ENCODE data around the gene TEKT1. TPM values are rescaled to one million over a fixed set of nuclear protein-coding genes. Genes with fewer than 3 reads are reported as not detected.

TEKT1 gene
- total and polyA plus RNA-seq, 9 of the 15 experiments (the other 6 are each of a cell fraction or from before 2014, with no cell fraction given) = 0.06 TPM; not detected in 8

GRCh38 chr17:6857904-6858303 lies 26.4 kb upstream of the TEKT1 start:
- H2AFZ ChIP-seq (ENCODE audit: low read depth, low read length) = no peak overlapping the region
- H4K20me1 ChIP-seq (replicated peaks; ENCODE audit: control insufficient read depth, insufficient read depth, low read length) = no peaks in the 10 kb centered on the region
- FAIRE-seq = no peak
- in situ Hi-C loops (cut with MboI) (no loop called here), intact Hi-C loops (cut with micrococcal nuclease) (no loop called here)
- no peaks in the 10 kb centered on the region for H3K79me2 ChIP-seq (ENCODE audit: control insufficient read depth, insufficient read depth, low read length)
- H3K4me2 ChIP-seq (ENCODE audit: insufficient read depth, low read length) = no peak overlapping the region
- H3K9ac ChIP-seq (ENCODE audit: insufficient read depth in 1 of 2, low read depth in 2 of 2, low read length in 2 of 2) = no peak overlapping the region
- no peak for ATAC-seq
- H3K27ac ChIP-seq (ENCODE audit: extremely low read depth, low read depth, low read length) = no peak overlapping the region
- ChIA-PET POLR2A (no interaction called here), CTCF (ENCODE audit: low intra/inter-chr PET ratio) (no interaction called here)
- H3K9me1 ChIP-seq (ENCODE audit: control insufficient read depth, insufficient read depth, low read length) = no peaks in the 10 kb centered on the region
- H3K4me1 ChIP-seq (replicated peaks in 1 of 2; ENCODE audit: control insufficient read depth in 2 of 2, insufficient read depth in 2 of 2, low read length in 2 of 2) = no peaks in the 10 kb centered on the region
- WGBS (ENCODE audit: insufficient coverage, low coverage, missing lambda C conversion rate) = 6% methylated on average over 2 of the region's 2 CpGs
- H3K27me3 ChIP-seq (ENCODE audit: control insufficient read depth in 2 of 2, insufficient read depth in 2 of 2, low read length in 2 of 2) = peaks cover 0 to 4% of the 10 kb centered on the region in 2 experiments; a peak in 1 of 5 replicates
- no peak overlapping the region for H3K4me3 ChIP-seq
- no peak for TF ChIP-seq ZNF644 (tag; IDR thresholded peaks at IDR 0.05; ENCODE audit: low read depth)
- no peak for TF ChIP-seq TRIM28 (IDR thresholded peaks at IDR 0.05)
- no peak for TF ChIP-seq ZNF444 (CRISPR knock-in tag; IDR thresholded peaks at IDR 0.05)
- TF ChIP-seq FOXA1 (IDR thresholded peaks at IDR 0.05; ENCODE audit: borderline replicate concordance) = no peak
- no peak for TF ChIP-seq SRSF7 (optimal IDR thresholded peaks at IDR 0.05; ENCODE audit: low read depth, low read length)
- no peak for TF ChIP-seq NFIX (CRISPR knock-in tag; IDR thresholded peaks at IDR 0.05; ENCODE audit: low read depth)
- no peak for TF ChIP-seq CHD7 (IDR thresholded peaks at IDR 0.05; ENCODE audit: low read depth, low read length)
- H3K36me3 ChIP-seq (ENCODE audit: control insufficient read depth, insufficient read depth, low read length) = no peaks in the 10 kb centered on the region
- DNase-seq (ENCODE audit: extremely low read depth in 1 of 4, low spot score in 3 of 4) = no peak
- BruUV-seq (replicated peaks) = no TSS peak
- H3K9me3 ChIP-seq (replicated peaks; ENCODE audit: control insufficient read depth, insufficient read depth, low read depth, low read length) = no peaks in the 10 kb centered on the region
